Thyroid gland (tissue), 4 donors: Measurements from ENCODE around the gene BUD23.

Source experiments
- CTCF ChIP-seq, 6 experiments: fragments of 200-600 bp in 3 of 6; fragments of 450-650 bp in 3 of 6; sonication (generic) in 3 of 6; IDR thresholded peaks; one replicate each; pipeline ENCODE4 v1.5.1; 2016 to 2019; ENCODE audit warnings: antibody characterized with exemption in 6 of 6, mild to moderate bottlenecking in 2 of 6, inconsistent platforms in 1 of 6, moderate library complexity in 1 of 6
- POLR2A ChIP-seq, 2 donors: fragments of 450-650 bp; IDR thresholded peaks; one replicate each; pipeline ENCODE4 v1.6.1; 2017; ENCODE audit warnings: antibody characterized with exemption in 2 of 2, mild to moderate bottlenecking in 2 of 2, moderate library complexity in 1 of 2

GRCh38 chr7:73700581-73701134 lies 17.3 kb downstream of the BUD23 start:
- TF ChIP-seq POLR2A (IDR thresholded peaks at IDR 0.05) (no peak), CTCF (IDR thresholded peaks at IDR 0.05) (no peak)
